SK-N-SH treated with all-trans-retinoic acid at 6 μM for 48 hours (cell line): Measurements from ENCODE around the gene HADHA.

Experiments
- ATAC-seq: fragments of 200-7000 bp; cut with Tn5 transposase; 3 replicates; pipeline ENCODE4 v1.9.1; 2020; ENCODE audit warnings: mild to moderate bottlenecking, moderate library complexity
- ARNTL ChIP-seq: fragments of 450-650 bp; formaldehyde crosslinking; IDR thresholded peaks from 2 replicates; pipeline ENCODE4 v1.5.0; 2020; ENCODE audit warnings: low read depth, mild to moderate bottlenecking, moderate library complexity, borderline replicate concordance
- BACH2 ChIP-seq: fragments of 250-450 bp; sonication (Bioruptor Pico); IDR thresholded peaks from 2 replicates; pipeline ENCODE4 v1.9.0; 2021; ENCODE audit warnings: mild to moderate bottlenecking, borderline replicate concordance
- CREB5 ChIP-seq: fragments of 250-450 bp; sonication (Bioruptor Pico); IDR thresholded peaks from 2 replicates; pipeline ENCODE4 v1.5.1; 2020; ENCODE audit warnings: low read depth, mild to moderate bottlenecking, moderate library complexity
- CSRNP3 ChIP-seq: fragments of 250-450 bp; sonication (Bioruptor Pico); IDR thresholded peaks from 2 replicates; pipeline ENCODE4 v1.5.1; 2021; ENCODE audit warnings: mild to moderate bottlenecking, moderate library complexity
- GLIS3 ChIP-seq: fragments of 250-450 bp; sonication (Bioruptor Pico); IDR thresholded peaks from 2 replicates; pipeline ENCODE4 v1.5.0; 2020; ENCODE audit warnings: mild to moderate bottlenecking, moderate library complexity
- ISL1 ChIP-seq: fragments of 250-450 bp; sonication (Bioruptor Pico); IDR thresholded peaks from 2 replicates; pipeline ENCODE4 v2.1.2; 2022; ENCODE audit warnings: mild to moderate bottlenecking, moderate library complexity
- OSR1 ChIP-seq: fragments of 250-450 bp; sonication (Bioruptor Pico); IDR thresholded peaks from 2 replicates; pipeline ENCODE4 v1.8.0; 2022; ENCODE audit warnings: moderate library complexity, mild to moderate bottlenecking, inconsistent platforms
- PATZ1 ChIP-seq: fragments of 250-450 bp; sonication (Bioruptor Pico); IDR thresholded peaks from 2 replicates; pipeline ENCODE4 v1.8.0; 2020; ENCODE audit warnings: mild to moderate bottlenecking, moderate library complexity, borderline replicate concordance
- POU6F1 ChIP-seq: fragments of 250-450 bp; sonication (Bioruptor Pico); IDR thresholded peaks from 2 replicates; pipeline ENCODE4 v1.8.0; 2021; ENCODE audit warnings: low read depth, mild to moderate bottlenecking, moderate library complexity, borderline replicate concordance
- PPARA ChIP-seq: fragments of 250-450 bp; sonication (Bioruptor Pico); IDR thresholded peaks from 2 replicates; pipeline ENCODE4 v1.5.0; 2020; ENCODE audit warnings: mild to moderate bottlenecking, borderline replicate concordance
- RARB ChIP-seq: fragments of 250-450 bp; sonication (Bioruptor Pico); IDR thresholded peaks from 2 replicates; pipeline ENCODE4 v1.8.0; 2021; ENCODE audit warnings: mild to moderate bottlenecking, moderate library complexity
- SNAI2 ChIP-seq: fragments of 250-450 bp; sonication (Bioruptor Pico); IDR thresholded peaks from 2 replicates; pipeline ENCODE4 v1.5.0; 2020; ENCODE audit warnings: mild to moderate bottlenecking, moderate library complexity
- TOX ChIP-seq: fragments of 250-450 bp; sonication (Bioruptor Pico); IDR thresholded peaks from 2 replicates; pipeline ENCODE4 v1.8.0; 2021; ENCODE audit warnings: mild to moderate bottlenecking, moderate library complexity, borderline replicate concordance
- TSHZ2 ChIP-seq: fragments of 250-450 bp; sonication (Bioruptor Pico); IDR thresholded peaks from 2 replicates; pipeline ENCODE4 v1.5.0; 2020; ENCODE audit warnings: mild to moderate bottlenecking, moderate library complexity
- ZC3H10 ChIP-seq: fragments of 250-450 bp; sonication (Bioruptor Pico); IDR thresholded peaks from 2 replicates; pipeline ENCODE4 v1.5.1; 2021; ENCODE audit warnings: mild to moderate bottlenecking, moderate library complexity
- ZFP3 ChIP-seq: fragments of 250-450 bp; sonication (Bioruptor Pico); IDR thresholded peaks from 2 replicates; pipeline ENCODE4 v1.5.0; 2020; ENCODE audit warnings: mild to moderate bottlenecking, moderate library complexity
- ZFP30 ChIP-seq: fragments of 450-650 bp; formaldehyde crosslinking; IDR thresholded peaks from 2 replicates; pipeline ENCODE4 v1.5.0; 2022; ENCODE audit warnings: mild to moderate bottlenecking, moderate library complexity
- ZNF565 ChIP-seq: fragments of 450-650 bp; formaldehyde crosslinking; conservative IDR thresholded peaks from 2 replicates; pipeline ENCODE4 v1.5.0; 2020; ENCODE audit warnings: low read depth, mild to moderate bottlenecking, moderate library complexity
- ZNF70 ChIP-seq: fragments of 450-650 bp; formaldehyde crosslinking; IDR thresholded peaks from 2 replicates; pipeline ENCODE4 v1.5.0; 2020; ENCODE audit warnings: mild to moderate bottlenecking, moderate library complexity
- ZNF8 ChIP-seq: fragments of 450-650 bp; formaldehyde crosslinking; IDR thresholded peaks from 2 replicates; pipeline ENCODE4 v1.5.0; 2020; ENCODE audit warnings: mild to moderate bottlenecking, moderate library complexity

The HADHA gene

GRCh38 chr2:26273501-26273900, 29.1 kb upstream of the HADHA start (continued):
- no peak for TF ChIP-seq PATZ1
- TF ChIP-seq SNAI2 (CRISPR knock-in tag) = no peak
- TF ChIP-seq ZNF70 (CRISPR knock-in tag) = no peak
- no peak for TF ChIP-seq ARNTL
- TF ChIP-seq CREB5 (CRISPR knock-in tag) = no peak
- no peak for TF ChIP-seq ZFP3
- no peak for TF ChIP-seq RARB (CRISPR knock-in tag)

- no peak for TF ChIP-seq TOX
- no peak for TF ChIP-seq GLIS3
- no peak for TF ChIP-seq ZFP3
- TF ChIP-seq ZNF565 (CRISPR knock-in tag) = no peak
- TF ChIP-seq BACH2 (CRISPR knock-in tag) = no peak
- TF ChIP-seq CSRNP3 = no peak
- no peak for TF ChIP-seq TSHZ2 (CRISPR knock-in tag)
- no peak for TF ChIP-seq RARB (CRISPR knock-in tag)
- TF ChIP-seq SNAI2 (CRISPR knock-in tag) = no peak
- no peak for TF ChIP-seq ISL1
- no peak for TF ChIP-seq ARNTL
- TF ChIP-seq PATZ1 = no peak
- TF ChIP-seq PPARA = no peak
- TF ChIP-seq POU6F1 (CRISPR knock-in tag) = no peak
- TF ChIP-seq CREB5 (CRISPR knock-in tag) = no peak
- TF ChIP-seq OSR1 (CRISPR knock-in tag) = no peak
- no peak for TF ChIP-seq ZNF8 (CRISPR knock-in tag)
- TF ChIP-seq ZNF70 (CRISPR knock-in tag) = no peak
- no peak for TF ChIP-seq ZC3H10 (CRISPR knock-in tag)
- no peak for TF ChIP-seq ZFP30 (CRISPR knock-in tag)
- TF ChIP-seq, all 23 proteins: peak for 0
- ATAC-seq = no peak
Measured at GRCh38 chr2:26270373-26270772, 25.9 kb upstream of the HADHA start.
